DND-41 (cell line): ENCODE data around the gene DNASE1L3.

Experiments used
- ATAC-seq: fragments of 200-7000 bp; cut with Tn5 transposase; 3 replicates; pipeline ENCODE4 v1.9.1; 2021; ENCODE audit warnings: low read depth; ENCODE audit not compliant: insufficient read depth
- DNase-seq: peaks from one replicate; pipeline ENCODE4 v3.0.0-alpha.2; 2020
- H2AFZ ChIP-seq: 2 replicates; pipeline ENCODE4 v1.6.0; 2012; ENCODE audit warnings: low read depth, low read length
- H3K27ac ChIP-seq: 2 replicates; pipeline ENCODE4 v1.5.1; 2012; ENCODE audit warnings: low read length, inconsistent platforms
- H3K27me3 ChIP-seq: fragments of 200-600 bp; sonication (generic); 2 replicates; pipeline ENCODE4 v1.6.0; 2012; ENCODE audit warnings: low read length, mild to moderate bottlenecking, inconsistent platforms; ENCODE audit not compliant: insufficient read depth, poor library complexity
- H3K36me3 ChIP-seq: 2 replicates; pipeline ENCODE4 v1.5.1; 2012; ENCODE audit warnings: low read length, inconsistent platforms; ENCODE audit not compliant: insufficient read depth
- H3K4me1 ChIP-seq: 2 replicates; pipeline ENCODE4 v1.5.1; 2012; ENCODE audit warnings: mild to moderate bottlenecking, low read length; ENCODE audit not compliant: insufficient read depth
- H3K4me2 ChIP-seq: 2 replicates; pipeline ENCODE4 v1.6.0; 2012; ENCODE audit warnings: mild to moderate bottlenecking, moderate library complexity, low read length, inconsistent platforms; ENCODE audit not compliant: insufficient read depth
- H3K4me3 ChIP-seq, 2 experiments: fragments of 200-600 bp in 1 of 2; shearing (Covaris generic) in 1 of 2; 2 replicates each; pipeline ENCODE4 v1.5.1; 2012 to 2016; ENCODE audit warnings: inconsistent platforms in 2 of 2, low read length in 2 of 2, mild to moderate bottlenecking in 2 of 2, low read depth in 1 of 2, moderate library complexity in 1 of 2
- H3K79me2 ChIP-seq: 2 replicates; pipeline ENCODE4 v1.6.0; 2012; ENCODE audit warnings: low read length, inconsistent platforms; ENCODE audit not compliant: insufficient read depth
- H3K9ac ChIP-seq: 2 replicates; pipeline ENCODE4 v1.6.0; 2012; ENCODE audit warnings: low read depth, mild to moderate bottlenecking, inconsistent platforms, low read length, moderate library complexity
- H3K9me3 ChIP-seq: 2 replicates; pipeline ENCODE4 v1.5.1; 2012; ENCODE audit warnings: low read length, moderate library complexity, mild to moderate bottlenecking, inconsistent platforms; ENCODE audit not compliant: insufficient read depth, severe bottlenecking
- H4K20me1 ChIP-seq: 2 replicates; pipeline ENCODE4 v1.6.0; 2012; ENCODE audit warnings: low read length; ENCODE audit not compliant: insufficient read depth
- EZH2 ChIP-seq: IDR thresholded peaks from 3 replicates; pipeline ENCODE4 v1.6.1; 2012; ENCODE audit warnings: borderline replicate concordance, low read depth, mild to moderate bottlenecking, moderate library complexity, low read length, inconsistent platforms; ENCODE audit not compliant: severe bottlenecking
- TF ChIP-seq, protein P1 (sequence below): IDR thresholded peaks from 2 replicates; pipeline ENCODE4 v1.5.1; 2012; ENCODE audit warnings: borderline replicate concordance, low read length, moderate library complexity, mild to moderate bottlenecking; ENCODE audit not compliant: poor library complexity, severe bottlenecking; ENCODE audit errors: extremely low read depth

The DNASE1L3 gene

DNA sequence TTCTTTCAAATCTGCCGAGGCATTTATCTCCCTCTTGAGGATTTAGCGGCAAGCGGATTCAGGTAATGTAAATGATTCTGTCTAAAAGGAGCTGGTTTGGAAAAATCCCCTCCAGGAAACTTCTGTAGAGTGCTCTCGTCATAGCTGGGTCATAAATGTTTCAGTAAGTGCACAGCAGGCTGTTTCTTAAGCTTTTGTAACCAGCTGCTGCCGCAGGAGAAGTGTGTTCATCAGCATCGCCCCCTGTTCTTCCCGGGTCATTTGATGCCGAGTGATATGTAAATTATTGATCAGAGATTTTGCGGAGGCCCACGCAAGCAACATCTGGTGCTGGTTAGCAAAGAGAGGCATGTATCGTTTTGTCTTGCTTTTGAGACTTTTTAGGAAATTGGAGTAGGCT is 53.1 kb downstream of the DNASE1L3 start:
- H3K36me3 ChIP-seq: peaks cover 90% of the 10 kb centered on the region
- ATAC-seq (no peak), DNase-seq (no peak)
- H3K9ac ChIP-seq: no peak overlapping the region
- H3K4me1 ChIP-seq: no peaks in the 10 kb centered on the region
- no peaks in the 10 kb centered on the region for H4K20me1 ChIP-seq
- H3K4me3 ChIP-seq: no peak overlapping the region
- H3K27me3 ChIP-seq: no peaks in the 10 kb centered on the region
- H3K79me2 ChIP-seq: no peaks in the 10 kb centered on the region
- H3K4me2 ChIP-seq: no peak overlapping the region
- TF ChIP-seq, protein P1, sequence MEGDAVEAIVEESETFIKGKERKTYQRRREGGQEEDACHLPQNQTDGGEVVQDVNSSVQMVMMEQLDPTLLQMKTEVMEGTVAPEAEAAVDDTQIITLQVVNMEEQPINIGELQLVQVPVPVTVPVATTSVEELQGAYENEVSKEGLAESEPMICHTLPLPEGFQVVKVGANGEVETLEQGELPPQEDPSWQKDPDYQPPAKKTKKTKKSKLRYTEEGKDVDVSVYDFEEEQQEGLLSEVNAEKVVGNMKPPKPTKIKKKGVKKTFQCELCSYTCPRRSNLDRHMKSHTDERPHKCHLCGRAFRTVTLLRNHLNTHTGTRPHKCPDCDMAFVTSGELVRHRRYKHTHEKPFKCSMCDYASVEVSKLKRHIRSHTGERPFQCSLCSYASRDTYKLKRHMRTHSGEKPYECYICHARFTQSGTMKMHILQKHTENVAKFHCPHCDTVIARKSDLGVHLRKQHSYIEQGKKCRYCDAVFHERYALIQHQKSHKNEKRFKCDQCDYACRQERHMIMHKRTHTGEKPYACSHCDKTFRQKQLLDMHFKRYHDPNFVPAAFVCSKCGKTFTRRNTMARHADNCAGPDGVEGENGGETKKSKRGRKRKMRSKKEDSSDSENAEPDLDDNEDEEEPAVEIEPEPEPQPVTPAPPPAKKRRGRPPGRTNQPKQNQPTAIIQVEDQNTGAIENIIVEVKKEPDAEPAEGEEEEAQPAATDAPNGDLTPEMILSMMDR: no peak
- no peak overlapping the region for H2AFZ ChIP-seq
- H3K27ac ChIP-seq: no peak overlapping the region
- H3K9me3 ChIP-seq: no peaks in the 10 kb centered on the region

DNA sequence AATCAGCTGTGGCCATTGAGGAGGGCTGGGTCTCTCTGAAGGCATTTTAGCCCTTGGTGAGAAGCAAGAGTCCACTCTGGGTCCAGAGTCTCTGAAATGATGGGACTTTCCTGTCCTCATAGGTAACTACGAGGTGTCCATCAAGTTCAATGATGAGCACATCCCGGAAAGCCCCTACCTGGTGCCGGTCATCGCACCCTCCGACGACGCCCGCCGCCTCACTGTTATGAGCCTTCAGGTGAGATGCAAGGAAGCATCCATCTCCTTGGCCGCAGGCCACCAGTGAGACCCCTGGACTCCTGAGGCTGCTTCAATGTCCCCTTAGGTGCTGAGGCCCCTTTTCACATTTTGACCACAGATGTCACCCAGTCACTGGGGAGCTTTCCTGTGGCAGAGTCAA is 54.9 kb downstream of the DNASE1L3 start:
- Histone ChIP-seq H3K79me2 (no peaks in the 10 kb centered on the region), H3K9ac (no peak overlapping the region), H3K9me3 (no peaks in the 10 kb centered on the region), H3K4me2 (no peak overlapping the region), H3K27ac (no peak overlapping the region), H3K4me3 (no peak overlapping the region), H2AFZ (no peak overlapping the region), H3K4me1 (no peaks in the 10 kb centered on the region), H3K27me3 (no peaks in the 10 kb centered on the region), H4K20me1 (no peaks in the 10 kb centered on the region), H3K36me3 (peaks cover 90% of the 10 kb centered on the region)
- ATAC-seq: no peak
- TF ChIP-seq, protein P1: no peak
- no peak for TF ChIP-seq EZH2
- no peak for DNase-seq

DNA sequence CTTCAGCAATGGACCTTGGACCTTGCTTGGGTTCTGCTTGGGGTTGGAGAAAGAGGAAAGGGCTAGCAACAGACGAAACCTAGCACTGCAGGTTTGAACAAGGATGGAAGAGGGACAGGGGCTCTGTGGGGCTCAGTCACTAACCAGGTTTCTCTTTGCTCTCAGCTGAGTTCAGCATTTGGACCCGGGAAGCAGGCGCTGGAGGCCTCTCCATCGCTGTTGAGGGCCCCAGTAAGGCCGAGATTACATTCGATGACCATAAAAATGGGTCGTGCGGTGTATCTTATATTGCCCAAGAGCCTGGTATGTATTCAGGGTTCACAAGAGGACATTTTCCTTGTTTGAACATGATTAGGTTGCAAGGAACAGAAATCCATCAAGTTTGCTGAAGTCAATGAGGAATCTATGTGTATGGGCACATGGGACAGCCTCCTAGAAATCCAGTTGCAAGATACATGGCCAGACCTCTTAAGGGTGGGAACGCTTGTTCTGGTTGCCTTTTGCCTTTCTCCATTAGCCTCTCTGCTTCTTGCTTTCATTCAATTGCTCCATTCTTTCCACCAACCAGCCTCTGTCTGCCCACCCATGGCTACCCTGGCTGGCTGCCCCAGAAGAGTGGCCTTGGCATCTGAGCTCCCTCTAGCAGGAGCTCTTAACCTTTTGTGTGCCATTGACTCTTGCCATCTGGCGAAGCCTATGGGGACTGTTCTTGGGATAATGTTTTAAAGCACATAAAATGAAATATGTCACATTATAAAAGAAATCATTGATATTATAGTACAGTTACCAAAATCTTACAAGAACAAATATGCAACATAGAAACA is 55.9 kb downstream of the DNASE1L3 start:
- peaks cover 92% of the 10 kb centered on the region for H3K36me3 ChIP-seq
- ATAC-seq: no peak
- no peak overlapping the region for H3K27ac ChIP-seq
- no peaks in the 10 kb centered on the region for H3K27me3 ChIP-seq
- H3K9ac ChIP-seq: no peak overlapping the region
- no peaks in the 10 kb centered on the region for H3K9me3 ChIP-seq
- no peak overlapping the region for H3K4me3 ChIP-seq
- no peak overlapping the region for H2AFZ ChIP-seq
- H3K4me2 ChIP-seq: no peak overlapping the region
- no peaks in the 10 kb centered on the region for H4K20me1 ChIP-seq
- no peaks in the 10 kb centered on the region for H3K4me1 ChIP-seq
- no peaks in the 10 kb centered on the region for H3K79me2 ChIP-seq
- TF ChIP-seq, protein P1: no peak
- no peak for TF ChIP-seq EZH2
- DNase-seq: no peak
